A673 (cell line): Measurements from ENCODE around the gene C3orf70.

Source experiments
- EZH2 ChIP-seq: fragments of 200-600 bp; sonication (generic); IDR thresholded peaks from 2 replicates; pipeline ENCODE4 v1.6.1; 2017; ENCODE audit warnings: borderline replicate concordance, low read depth, mild to moderate bottlenecking, mixed read lengths, antibody characterized with exemption, low read length; ENCODE audit not compliant: poor library complexity, severe bottlenecking
- TF ChIP-seq, protein P1 (sequence below): fragments of 300-800, 200-600 bp; sonication (generic); conservative IDR thresholded peaks from 2 replicates; pipeline ENCODE4 v1.5.1; 2017; ENCODE audit warnings: low read depth, mild to moderate bottlenecking, antibody characterized with exemption, low read length, moderate library complexity, mixed read lengths

DNA sequence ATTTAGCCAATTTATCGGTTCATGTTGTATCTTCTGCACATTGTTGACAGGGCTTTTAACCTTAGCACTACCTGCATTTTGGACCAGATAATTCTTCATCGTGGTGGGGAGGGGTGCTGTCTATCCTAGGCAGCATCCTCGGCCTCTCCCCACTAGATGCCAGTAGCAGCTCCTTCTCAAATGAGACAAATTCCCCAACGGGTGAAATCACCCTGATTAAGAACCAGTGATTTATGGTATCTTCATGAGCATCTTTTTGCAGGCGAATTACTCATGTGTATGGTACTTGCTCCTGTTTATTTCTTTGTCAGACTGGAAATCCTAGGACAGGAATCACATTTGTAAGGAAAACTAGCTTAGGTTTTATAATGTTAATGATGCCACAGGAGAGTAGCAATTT, 68.0 kb downstream of the C3orf70 start:
- TF ChIP-seq, protein P1, sequence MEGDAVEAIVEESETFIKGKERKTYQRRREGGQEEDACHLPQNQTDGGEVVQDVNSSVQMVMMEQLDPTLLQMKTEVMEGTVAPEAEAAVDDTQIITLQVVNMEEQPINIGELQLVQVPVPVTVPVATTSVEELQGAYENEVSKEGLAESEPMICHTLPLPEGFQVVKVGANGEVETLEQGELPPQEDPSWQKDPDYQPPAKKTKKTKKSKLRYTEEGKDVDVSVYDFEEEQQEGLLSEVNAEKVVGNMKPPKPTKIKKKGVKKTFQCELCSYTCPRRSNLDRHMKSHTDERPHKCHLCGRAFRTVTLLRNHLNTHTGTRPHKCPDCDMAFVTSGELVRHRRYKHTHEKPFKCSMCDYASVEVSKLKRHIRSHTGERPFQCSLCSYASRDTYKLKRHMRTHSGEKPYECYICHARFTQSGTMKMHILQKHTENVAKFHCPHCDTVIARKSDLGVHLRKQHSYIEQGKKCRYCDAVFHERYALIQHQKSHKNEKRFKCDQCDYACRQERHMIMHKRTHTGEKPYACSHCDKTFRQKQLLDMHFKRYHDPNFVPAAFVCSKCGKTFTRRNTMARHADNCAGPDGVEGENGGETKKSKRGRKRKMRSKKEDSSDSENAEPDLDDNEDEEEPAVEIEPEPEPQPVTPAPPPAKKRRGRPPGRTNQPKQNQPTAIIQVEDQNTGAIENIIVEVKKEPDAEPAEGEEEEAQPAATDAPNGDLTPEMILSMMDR, result no peak
- no peak for TF ChIP-seq EZH2
